Activated naive CD4-positive, alpha-beta T cell treated with anti-CD3 and anti-CD28 coated beads, Interleukin-2, amount 50 U/mL, for 72 hours (primary cell): ENCODE measurements around the gene THEMIS2. TPM values are rescaled to one million over a fixed set of nuclear protein-coding genes. Genes with fewer than 3 reads are reported as not detected.
A peak's percentile ranks its signal among the peaks of the same experiment; 100 is the strongest.
"Not testable (repeated sequence)": the region's sequence is repeated elsewhere in the genome, so short reads cannot be mapped to it uniquely, and the experiment has no call there.

Experiments used
- ATAC-seq, 2 donors: fragments of 150-1000 bp; cut with Tn5 transposase; 2 replicates each; pipeline ENCODE4 v1.10.0; 2021; ENCODE audit warnings: mild to moderate bottlenecking in 2 of 2, moderate library complexity in 2 of 2
- DNase-seq, 2 donors: peaks; one replicate each; pipeline ENCODE4 v3.0.0; 2021 to 2022; ENCODE audit warnings: low spot score in 2 of 2
- H3K27ac Mint-ChIP-seq, 2 donors: one replicate each; pipeline ENCODE4 v1.8.0; 2022; ENCODE audit warnings: mild to moderate bottlenecking in 2 of 2, mixed read lengths in 2 of 2
- H3K36me3 Mint-ChIP-seq, 2 donors: one replicate each; pipeline ENCODE4 v1.8.0; 2022; ENCODE audit warnings: mixed read lengths in 2 of 2
- H3K9me3 Mint-ChIP-seq, 2 donors: one replicate each; pipeline ENCODE4 v1.8.0; 2022; ENCODE audit warnings: mixed read lengths in 2 of 2
- total RNA-seq, 2 donors: library from RNA; stranded (reverse); gene quantifications; one replicate each; pipeline ENCODE4 v1.2.3, GENCODE V29; 2022

The THEMIS2 gene
- total RNA-seq, 2 donors from 2014 or later, result 27.3 to 34.6 TPM

DNA sequence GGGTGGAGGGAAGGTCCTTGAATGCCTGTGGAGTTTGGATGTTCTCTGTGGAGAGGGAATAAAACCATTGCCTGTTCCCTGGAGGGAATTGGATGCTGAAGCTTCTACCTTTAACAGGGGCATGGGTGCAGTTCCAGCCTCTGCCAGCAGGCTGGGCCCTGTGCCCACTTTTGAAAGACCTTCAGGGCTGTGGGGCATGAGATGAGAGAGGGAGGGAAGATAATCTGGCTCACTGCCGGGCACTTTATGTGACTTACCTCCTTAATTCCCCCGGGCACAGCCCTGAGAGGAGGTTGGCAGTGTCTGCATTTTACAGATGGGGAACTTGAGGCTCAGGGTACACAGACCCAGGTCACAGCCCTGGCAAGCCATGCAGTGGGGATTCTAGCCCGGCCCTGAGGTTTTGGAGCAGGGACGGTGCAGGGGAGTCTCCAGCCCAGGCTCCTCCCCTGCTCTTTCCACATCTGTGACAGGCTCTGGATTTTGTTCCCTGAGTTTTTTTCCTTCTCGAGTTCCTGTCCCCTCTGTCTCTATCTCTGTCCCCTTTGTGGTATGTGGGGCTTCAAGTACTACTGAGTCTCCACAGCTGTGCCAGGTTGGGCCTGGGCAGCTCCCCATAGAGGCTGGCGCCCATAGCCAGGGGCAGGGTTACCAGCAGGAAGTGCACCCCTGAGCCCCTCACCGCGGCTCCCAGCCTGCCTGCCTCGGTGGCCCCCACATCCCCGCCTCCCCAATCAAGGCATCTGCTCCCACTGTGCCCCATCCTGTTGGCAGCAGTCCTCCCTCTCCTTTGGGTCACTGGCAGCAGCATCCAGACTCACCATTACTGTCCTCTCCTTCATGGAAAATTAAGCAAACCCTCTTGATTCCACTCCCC, 14.0 kb upstream of the THEMIS2 start:
- Mint-ChIP-seq H3K36me3 (no peaks in the 10 kb centered on the region), H3K27ac (peak overlapping the region; percentile 24 to 36), H3K9me3 (no peaks in the 10 kb centered on the region)
- ATAC-seq, result peak; percentile 88 to 96
- DNase-seq, result peak; percentile 75 to 87

- no peaks in the 10 kb centered on the region for H3K36me3 Mint-ChIP-seq
- H3K9me3 Mint-ChIP-seq, result no peaks in the 10 kb centered on the region
- peak overlapping the region in 1 of 2 donors; percentile 24 for H3K27ac Mint-ChIP-seq
- ATAC-seq (no peak), DNase-seq (no peak)
These were observed 13.3 kb upstream of the THEMIS2 start for GRCh38 chr1:27858949-27859576.

DNA sequence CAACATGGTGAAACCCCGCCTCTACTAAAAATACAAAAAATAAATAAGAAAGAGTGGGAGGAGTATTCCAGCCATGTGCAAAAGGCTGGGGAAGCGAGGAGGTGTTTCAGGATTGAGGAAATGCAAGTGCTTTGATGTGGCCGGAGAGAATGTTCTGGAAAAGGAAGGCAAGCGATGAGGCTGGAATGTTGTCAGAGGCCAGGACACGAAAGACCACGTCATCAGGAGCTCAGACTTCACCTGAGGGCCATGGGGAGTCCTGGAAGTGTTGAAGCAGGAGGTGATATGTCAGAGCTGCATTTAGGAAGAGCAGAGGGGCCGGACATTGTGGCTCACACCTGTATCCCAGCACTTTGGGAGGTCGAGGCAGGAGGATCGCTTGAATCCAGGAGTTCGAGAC, 10.9 kb upstream of the THEMIS2 start:
- no peak overlapping the region for H3K27ac Mint-ChIP-seq
- DNase-seq (no peak), ATAC-seq (no peak)
- H3K9me3 Mint-ChIP-seq, result no peaks in the 10 kb centered on the region
- no peaks in the 10 kb centered on the region for H3K36me3 Mint-ChIP-seq

GRCh38 chr1:27862004-27862403, 10.3 kb upstream of the THEMIS2 start:
- Mint-ChIP-seq H3K9me3 (no peaks in the 10 kb centered on the region), H3K27ac (no peak overlapping the region), H3K36me3 (no peaks in the 10 kb centered on the region)
- ATAC-seq, result no peak
- no peak for DNase-seq

DNA sequence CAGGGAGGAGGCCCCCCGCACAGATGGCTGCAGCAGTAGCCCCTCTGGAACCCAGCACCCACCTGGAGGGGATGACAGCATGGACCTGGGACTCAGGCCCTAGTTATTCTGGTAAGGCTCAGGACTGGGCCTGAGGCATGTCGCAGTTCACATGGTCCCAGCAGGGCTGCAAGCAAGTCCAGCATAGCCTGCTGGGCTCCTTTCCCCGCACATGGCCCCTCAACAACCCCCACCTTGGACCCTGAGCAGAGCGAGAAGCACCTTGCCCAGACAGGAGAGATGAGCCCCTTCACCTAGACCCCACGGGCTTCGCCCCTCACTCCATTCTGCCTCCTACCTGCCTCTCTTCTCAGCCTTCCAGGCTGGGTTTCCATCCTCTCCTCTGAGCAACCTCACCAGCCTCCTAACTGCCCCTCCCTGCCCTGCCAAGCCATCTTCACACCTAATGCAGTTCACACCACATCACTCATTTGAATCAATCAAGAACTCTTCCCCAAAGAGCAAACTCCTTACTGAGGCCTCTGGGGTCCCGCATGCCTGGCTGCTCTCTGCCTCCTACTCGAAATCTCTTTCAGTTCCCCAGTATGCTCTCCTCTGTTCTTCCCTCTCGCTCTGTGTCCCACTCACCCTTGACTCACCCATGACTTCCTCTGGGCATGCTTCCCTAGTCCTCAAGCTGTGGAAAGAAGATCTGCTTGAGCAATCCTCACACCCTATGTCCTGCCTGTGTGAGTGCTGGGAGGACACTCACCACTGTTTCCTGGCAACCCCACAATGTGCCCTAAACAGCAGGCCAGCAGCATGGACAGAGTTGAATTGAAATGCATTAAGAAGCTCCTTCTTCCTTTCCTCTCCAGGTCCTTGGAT, 9.4 kb upstream of the THEMIS2 start:
- Mint-ChIP-seq H3K27ac (peak overlapping the region; percentile 17 to 70), H3K9me3 (no peaks in the 10 kb centered on the region), H3K36me3 (no peaks in the 10 kb centered on the region)
- ATAC-seq (peak; percentile 18 to 67), DNase-seq (no peak)

- ATAC-seq, result no peak
- peak overlapping the region; percentile 17 to 70 for H3K27ac Mint-ChIP-seq
- no peaks in the 10 kb centered on the region for H3K9me3 Mint-ChIP-seq
- H3K36me3 Mint-ChIP-seq, result no peaks in the 10 kb centered on the region
- DNase-seq, result no peak
These were observed 8.8 kb upstream of the THEMIS2 start for GRCh38 chr1:27863538-27863915.

- H3K36me3 Mint-ChIP-seq, result no peaks in the 10 kb centered on the region
- DNase-seq (no peak), ATAC-seq (peak; percentile 52 to 76)
- no peaks in the 10 kb centered on the region for H3K9me3 Mint-ChIP-seq
- peak overlapping the region; percentile 17 to 90 for H3K27ac Mint-ChIP-seq
These were observed 8.0 kb upstream of the THEMIS2 start for GRCh38 chr1:27864264-27864895.

DNA sequence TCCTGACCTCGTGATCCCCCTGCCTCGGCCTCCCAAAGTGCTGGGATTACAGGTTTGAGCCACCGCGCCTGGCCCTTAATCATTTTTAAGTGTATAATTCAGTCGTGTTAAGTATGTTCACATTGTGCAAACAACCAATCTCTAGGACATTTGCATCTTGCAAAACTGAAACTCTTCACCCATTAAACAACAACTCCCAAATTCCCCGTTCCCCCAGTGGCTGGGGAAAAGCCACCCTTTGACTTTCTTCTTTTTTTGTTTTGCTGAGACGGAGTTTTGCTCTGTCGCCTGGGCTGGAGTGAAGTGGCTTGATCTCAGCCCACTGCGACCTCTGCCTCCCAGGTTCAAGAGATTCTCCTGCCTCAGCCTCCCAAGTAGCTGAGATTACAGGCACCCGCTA, 6.5 kb upstream of the THEMIS2 start:
- H3K27ac Mint-ChIP-seq, result no peak overlapping the region
- H3K36me3 Mint-ChIP-seq, result no peaks in the 10 kb centered on the region
- DNase-seq (no peak), ATAC-seq (no peak)
- H3K9me3 Mint-ChIP-seq, result no peaks in the 10 kb centered on the region

DNA sequence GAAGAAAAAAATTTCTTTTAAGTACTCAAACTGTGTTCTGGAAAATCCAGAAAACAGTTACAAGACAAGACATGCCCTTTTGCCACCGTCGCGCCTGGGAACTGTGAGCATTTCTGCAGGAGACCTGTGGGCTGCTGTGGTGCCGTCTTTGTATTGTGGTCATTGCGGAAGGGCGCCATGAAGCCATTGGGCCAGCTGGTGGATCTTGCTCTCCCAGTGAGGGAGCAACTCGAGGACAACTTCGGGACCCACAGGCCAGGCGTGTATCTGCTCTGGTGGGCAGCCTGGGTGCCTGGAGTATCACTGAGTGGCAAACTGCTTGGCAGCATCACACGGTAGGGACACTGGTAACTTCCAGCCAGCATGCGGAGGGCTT, 3.8 kb upstream of the THEMIS2 start:
- Mint-ChIP-seq H3K27ac (peak overlapping the region; percentile 66 to 93), H3K36me3 (peaks cover 8 to 9% of the 10 kb centered on the region in 2 donors), H3K9me3 (no peaks in the 10 kb centered on the region)
- DNase-seq (no peak), ATAC-seq (no peak)

DNA sequence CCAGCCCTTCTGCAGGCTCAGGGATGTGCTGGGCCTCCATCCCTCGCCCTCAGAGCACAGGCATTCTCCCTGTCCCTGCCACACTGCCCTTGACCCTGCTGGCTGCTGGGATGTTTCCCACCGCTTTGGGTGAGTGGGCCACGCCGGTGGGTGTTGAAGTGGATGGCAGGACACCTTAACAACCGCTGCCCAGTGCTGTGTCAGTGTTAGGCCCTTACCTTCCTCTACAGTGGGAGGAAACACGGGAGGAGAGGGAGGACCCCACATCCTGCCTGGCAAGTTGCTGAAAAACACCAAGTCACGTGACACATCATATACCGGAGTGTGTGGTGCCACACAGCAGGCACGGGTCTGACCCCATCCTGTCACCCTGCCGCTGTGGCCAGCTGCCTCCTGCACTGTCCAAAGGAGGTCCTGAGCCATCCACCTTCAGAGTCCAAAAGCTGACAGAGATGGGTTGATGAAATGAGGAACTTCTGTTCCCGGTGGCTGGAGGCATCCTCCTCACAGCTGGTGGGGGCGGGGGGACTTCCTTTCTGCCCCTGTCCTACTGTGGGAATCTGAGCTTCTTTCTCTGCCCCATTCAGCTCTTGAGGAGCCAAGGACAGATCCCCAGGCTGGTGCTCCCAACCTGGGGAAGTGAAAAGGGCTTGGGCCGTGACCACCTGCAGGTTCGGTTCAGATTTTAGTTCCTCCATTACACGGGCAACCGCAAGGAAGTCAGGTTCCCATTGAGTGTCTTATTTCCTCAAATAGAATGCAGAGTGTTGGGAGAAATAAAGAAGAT, 3.2 kb upstream of the THEMIS2 start:
- H3K9me3 Mint-ChIP-seq, result no peaks in the 10 kb centered on the region
- peak; percentile 36 to 70 for ATAC-seq
- H3K27ac Mint-ChIP-seq, result peak overlapping the region; percentile 66 to 93
- H3K36me3 Mint-ChIP-seq, result peaks cover 8 to 9% of the 10 kb centered on the region in 2 donors
- DNase-seq, result peak; percentile 47 to 81

DNA sequence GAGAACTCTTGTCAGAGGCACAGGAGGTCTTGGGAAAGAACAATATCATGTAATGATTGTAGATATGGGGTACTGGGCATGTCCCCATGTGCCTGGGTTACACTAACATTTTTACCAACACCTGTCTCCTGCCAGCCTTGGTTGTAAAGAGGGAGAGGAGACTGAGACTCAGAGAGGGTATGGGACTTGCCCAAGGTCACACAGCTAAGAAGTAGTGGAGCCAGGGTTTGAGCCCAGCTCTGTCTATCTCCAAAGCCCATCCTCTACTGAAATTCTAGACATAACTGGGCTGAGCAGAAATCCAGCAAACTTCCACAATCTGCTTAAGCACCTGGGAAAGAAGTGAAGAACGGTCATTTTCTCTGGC, 2.6 kb upstream of the THEMIS2 start:
- DNase-seq, result no peak
- Mint-ChIP-seq H3K9me3 (no peaks in the 10 kb centered on the region), H3K36me3 (peaks cover 8 to 9% of the 10 kb centered on the region in 2 donors), H3K27ac (peak overlapping the region; percentile 66 to 93)
- ATAC-seq, result no peak

GRCh38 chr1:27871076-27871475, 1.3 kb upstream of the THEMIS2 start:
- not testable (repeated sequence) for DNase-seq, H3K27ac Mint-ChIP-seq, H3K36me3 Mint-ChIP-seq

GRCh38 chr1:27872802-27873551, 633 bp downstream of the THEMIS2 start:
- Mint-ChIP-seq H3K9me3 (no peaks in the 10 kb centered on the region), H3K36me3 (peaks cover 8 to 9% of the 10 kb centered on the region in 2 donors), H3K27ac (peak overlapping the region; percentile 83 to 93)
- ATAC-seq (peak; percentile 46 to 56), DNase-seq (peak; percentile 44 to 72)

More at GRCh38 chr1:27871076-27871475, 1.3 kb upstream of the THEMIS2 start:
- ATAC-seq, H3K9me3 Mint-ChIP-seq: not testable (repeated sequence)

DNA sequence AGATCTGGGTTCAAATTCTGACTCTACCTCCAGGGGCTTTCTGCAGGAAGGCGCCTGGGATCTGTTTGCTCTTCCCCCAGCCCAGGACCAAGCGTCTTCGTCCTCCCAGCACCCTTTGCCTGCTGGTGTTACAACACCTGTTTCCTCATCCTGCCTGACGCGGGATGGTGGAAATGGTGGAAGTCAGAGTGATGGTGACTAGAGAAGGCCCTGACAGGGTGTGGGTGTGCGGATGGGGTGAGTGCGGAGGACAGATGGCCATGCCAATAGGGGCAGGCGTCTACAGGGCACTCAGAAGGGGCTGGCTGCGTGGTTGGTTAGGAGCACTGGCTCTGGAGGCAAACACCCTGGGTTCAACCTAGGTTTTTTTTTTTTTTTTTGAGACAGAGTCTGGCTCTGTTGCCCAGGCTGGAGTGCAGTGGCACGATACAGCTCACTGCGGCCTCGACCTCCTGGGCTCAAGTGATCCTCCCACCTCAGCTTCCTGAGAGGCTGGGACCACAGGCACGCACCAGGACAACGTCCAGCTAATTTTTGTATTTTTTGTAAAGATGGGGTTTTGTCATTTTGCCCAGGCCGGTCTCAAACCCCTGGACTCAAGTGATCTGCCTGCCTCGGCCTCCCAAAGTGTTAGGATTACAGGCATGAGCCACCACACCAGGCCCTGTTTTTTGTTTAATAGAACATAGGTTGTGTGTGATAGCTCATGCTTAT, 1.5 kb downstream of the THEMIS2 start:
- peak in 1 of 2 donors; percentile 57 for DNase-seq

More for the DNA sequence above, 1.5 kb downstream of the THEMIS2 start:
- H3K27ac Mint-ChIP-seq, result peak overlapping the region in 1 of 2 donors; percentile 83
- H3K36me3 Mint-ChIP-seq, result peaks cover 8 to 9% of the 10 kb centered on the region in 2 donors
- ATAC-seq, result peak in 1 of 2 donors; percentile 17
- no peaks in the 10 kb centered on the region for H3K9me3 Mint-ChIP-seq
